WTC11 (cell line): ENCODE data around the gene LDB3. TPM values are rescaled to one million over a fixed set of nuclear protein-coding genes. Genes with fewer than 3 reads are reported as not detected.

Source experiments
- ATAC-seq: fragments of 200-7000 bp; cut with Tn5 transposase; 2 replicates; pipeline ENCODE4 v1.10.0; 2021; ENCODE audit warnings: mild to moderate bottlenecking, moderate library complexity
- CTCF ChIA-PET: fragments of 300-600 bp; sonication (Branson Sonifier 250); formaldehyde crosslinking; loops from one replicate; lab custom pipeline; 2021; ENCODE audit warnings: antibody characterized with exemption; lab: Charles Lee
- POLR2A ChIA-PET: fragments of 350-600 bp; sonication (Branson Sonifier 250); formaldehyde crosslinking; loops from one replicate; lab custom pipeline; 2021; ENCODE audit warnings: antibody characterized with exemption; lab: Charles Lee
- DNase-seq: peaks from one replicate; pipeline ENCODE4 v3.0.0; 2021; ENCODE audit warnings: low spot score
- H3K27ac Mint-ChIP-seq: 2 replicates; pipeline ENCODE4 v1.8.0; 2021; ENCODE audit warnings: mixed read lengths
- H3K27me3 Mint-ChIP-seq: 2 replicates; pipeline ENCODE4 v1.8.0; 2021; ENCODE audit warnings: low read depth, mild to moderate bottlenecking, moderate library complexity, mixed read lengths
- H3K36me3 Mint-ChIP-seq: 2 replicates; pipeline ENCODE4 v1.8.0; 2021; ENCODE audit warnings: mixed read lengths
- H3K4me1 Mint-ChIP-seq: 2 replicates; pipeline ENCODE4 v1.8.0; 2022; ENCODE audit warnings: mixed read lengths
- H3K4me3 Mint-ChIP-seq: 2 replicates; pipeline ENCODE4 v1.8.0; 2021; ENCODE audit warnings: mild to moderate bottlenecking, moderate library complexity, mixed read lengths
- H3K9me3 Mint-ChIP-seq: 2 replicates; pipeline ENCODE4 v1.8.0; 2021; ENCODE audit warnings: mixed read lengths
- CREM ChIP-seq: sonication (generic); formaldehyde crosslinking; IDR thresholded peaks from 2 replicates; pipeline ENCODE4 v1.8.1; 2022; ENCODE audit warnings: mild to moderate bottlenecking, missing genetic modification reagents, moderate library complexity
- MXD4 ChIP-seq: fragments of 250-450 bp; sonication (Bioruptor Pico); IDR thresholded peaks from 2 replicates; pipeline ENCODE4 v1.8.0; 2021; ENCODE audit warnings: mild to moderate bottlenecking, moderate library complexity, borderline replicate concordance
- NFATC4 ChIP-seq: fragments of 250-450 bp; sonication (Bioruptor Pico); IDR thresholded peaks from 2 replicates; pipeline ENCODE4 v1.9.0; 2021; ENCODE audit warnings: mild to moderate bottlenecking
- OVOL2 ChIP-seq: fragments of 250-450 bp; sonication (Bioruptor Pico); IDR thresholded peaks from 2 replicates; pipeline ENCODE4 v1.9.0; 2021; ENCODE audit warnings: mild to moderate bottlenecking, borderline replicate concordance
- SOX15 ChIP-seq: fragments of 250-450 bp; sonication (Bioruptor Pico); IDR thresholded peaks from 2 replicates; pipeline ENCODE4 v1.9.0; 2021; ENCODE audit warnings: mild to moderate bottlenecking
- TEAD4 ChIP-seq: sonication (generic); formaldehyde crosslinking; IDR thresholded peaks from 2 replicates; pipeline ENCODE4 v1.8.0; 2022; ENCODE audit warnings: mild to moderate bottlenecking, missing genetic modification reagents
- ZBTB21 ChIP-seq: sonication (generic); formaldehyde crosslinking; IDR thresholded peaks from 2 replicates; pipeline ENCODE4 v1.8.1; 2023; ENCODE audit warnings: mild to moderate bottlenecking, missing genetic modification reagents, borderline replicate concordance
- ZNF232 ChIP-seq: sonication (generic); formaldehyde crosslinking; IDR thresholded peaks from 2 replicates; pipeline ENCODE4 v1.8.0; 2022; ENCODE audit warnings: mild to moderate bottlenecking, missing genetic modification reagents
- ZNF396 ChIP-seq: fragments of 250-450 bp; sonication (Bioruptor Pico); IDR thresholded peaks from 2 replicates; pipeline ENCODE4 v1.8.0; 2021; ENCODE audit warnings: mild to moderate bottlenecking, moderate library complexity, borderline replicate concordance
- total RNA-seq: library from RNA; stranded (reverse); gene quantifications from 3 replicates; pipeline ENCODE4 v1.2.3, GENCODE V29; 2021
- TF ChIP-seq, protein P1 (sequence below): fragments of 250-450 bp; sonication (Bioruptor Pico); IDR thresholded peaks from 2 replicates; pipeline ENCODE4 v1.9.0; 2021; ENCODE audit warnings: mild to moderate bottlenecking, borderline replicate concordance
- TF ChIP-seq, protein P2 (sequence below): fragments of 200-600 bp; IDR thresholded peaks from 2 replicates; pipeline ENCODE4 v1.8.0; 2022; ENCODE audit warnings: antibody characterized with exemption
- TF ChIP-seq, protein P3 (sequence below): sonication (generic); formaldehyde crosslinking; IDR thresholded peaks from 2 replicates; pipeline ENCODE4 v1.8.0; 2022; ENCODE audit warnings: mild to moderate bottlenecking, missing genetic modification reagents
- TF ChIP-seq, protein P4 (sequence below): sonication (generic); formaldehyde crosslinking; IDR thresholded peaks from 2 replicates; pipeline ENCODE4 v1.8.1; 2023; ENCODE audit warnings: mild to moderate bottlenecking, missing genetic modification reagents, borderline replicate concordance
- TF ChIP-seq, protein P5 (sequence below): sonication (generic); formaldehyde crosslinking; conservative IDR thresholded peaks from 2 replicates; pipeline ENCODE4 v1.8.1; 2023; ENCODE audit warnings: mild to moderate bottlenecking, low read depth, missing genetic modification reagents, moderate library complexity

LDB3 gene
- total RNA-seq, 1 experiment from 2014 or later: 0.42 TPM

DNA sequence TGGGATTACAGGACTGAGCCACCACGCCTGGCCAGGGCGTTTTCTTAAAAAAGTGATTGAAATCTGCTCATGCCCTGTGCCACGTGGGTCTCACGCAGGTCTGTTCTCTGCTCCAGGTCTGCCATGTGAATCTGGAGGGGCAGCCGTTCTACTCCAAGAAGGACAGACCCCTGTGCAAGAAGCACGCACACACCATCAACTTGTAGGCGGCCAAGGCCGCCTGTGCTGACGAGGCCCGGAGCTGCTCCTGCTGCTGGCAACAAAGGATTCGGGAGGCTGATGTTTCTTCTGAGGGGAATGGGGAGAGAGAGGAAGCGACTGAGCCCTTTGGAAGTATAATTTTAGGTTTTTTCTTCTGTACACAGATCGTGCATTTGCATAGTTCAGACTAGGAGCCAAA, 64.5 kb downstream of the LDB3 start (continued):
- TF ChIP-seq, protein P1, sequence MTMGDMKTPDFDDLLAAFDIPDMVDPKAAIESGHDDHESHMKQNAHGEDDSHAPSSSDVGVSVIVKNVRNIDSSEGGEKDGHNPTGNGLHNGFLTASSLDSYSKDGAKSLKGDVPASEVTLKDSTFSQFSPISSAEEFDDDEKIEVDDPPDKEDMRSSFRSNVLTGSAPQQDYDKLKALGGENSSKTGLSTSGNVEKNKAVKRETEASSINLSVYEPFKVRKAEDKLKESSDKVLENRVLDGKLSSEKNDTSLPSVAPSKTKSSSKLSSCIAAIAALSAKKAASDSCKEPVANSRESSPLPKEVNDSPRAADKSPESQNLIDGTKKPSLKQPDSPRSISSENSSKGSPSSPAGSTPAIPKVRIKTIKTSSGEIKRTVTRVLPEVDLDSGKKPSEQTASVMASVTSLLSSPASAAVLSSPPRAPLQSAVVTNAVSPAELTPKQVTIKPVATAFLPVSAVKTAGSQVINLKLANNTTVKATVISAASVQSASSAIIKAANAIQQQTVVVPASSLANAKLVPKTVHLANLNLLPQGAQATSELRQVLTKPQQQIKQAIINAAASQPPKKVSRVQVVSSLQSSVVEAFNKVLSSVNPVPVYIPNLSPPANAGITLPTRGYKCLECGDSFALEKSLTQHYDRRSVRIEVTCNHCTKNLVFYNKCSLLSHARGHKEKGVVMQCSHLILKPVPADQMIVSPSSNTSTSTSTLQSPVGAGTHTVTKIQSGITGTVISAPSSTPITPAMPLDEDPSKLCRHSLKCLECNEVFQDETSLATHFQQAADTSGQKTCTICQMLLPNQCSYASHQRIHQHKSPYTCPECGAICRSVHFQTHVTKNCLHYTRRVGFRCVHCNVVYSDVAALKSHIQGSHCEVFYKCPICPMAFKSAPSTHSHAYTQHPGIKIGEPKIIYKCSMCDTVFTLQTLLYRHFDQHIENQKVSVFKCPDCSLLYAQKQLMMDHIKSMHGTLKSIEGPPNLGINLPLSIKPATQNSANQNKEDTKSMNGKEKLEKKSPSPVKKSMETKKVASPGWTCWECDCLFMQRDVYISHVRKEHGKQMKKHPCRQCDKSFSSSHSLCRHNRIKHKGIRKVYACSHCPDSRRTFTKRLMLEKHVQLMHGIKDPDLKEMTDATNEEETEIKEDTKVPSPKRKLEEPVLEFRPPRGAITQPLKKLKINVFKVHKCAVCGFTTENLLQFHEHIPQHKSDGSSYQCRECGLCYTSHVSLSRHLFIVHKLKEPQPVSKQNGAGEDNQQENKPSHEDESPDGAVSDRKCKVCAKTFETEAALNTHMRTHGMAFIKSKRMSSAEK (CRISPR knock-in tag): no peak
- TF ChIP-seq TEAD4: no peak

DNA sequence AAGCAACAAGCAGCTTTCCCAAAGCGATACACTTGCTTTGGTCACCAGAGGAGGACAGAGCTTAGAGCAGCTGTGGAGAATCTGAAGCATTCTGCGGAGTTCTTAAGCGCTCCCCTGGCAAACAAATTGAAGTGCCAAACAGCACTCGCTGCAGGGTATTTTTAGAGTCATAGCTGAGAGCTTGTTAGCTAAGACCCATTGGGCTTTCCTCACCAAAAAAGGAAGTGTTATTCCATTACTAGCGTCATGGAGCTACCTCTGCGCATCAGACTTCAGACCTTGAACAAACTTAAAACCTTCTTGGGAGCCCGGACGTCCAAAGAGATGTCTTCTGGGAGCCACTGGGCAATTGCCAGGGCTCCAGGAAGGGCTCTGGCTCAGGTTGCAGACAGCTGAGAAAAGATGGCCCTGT, 65.0 kb downstream of the LDB3 start:
- Mint-ChIP-seq H3K4me3 (no peak overlapping the region), H3K36me3 (no peaks in the 10 kb centered on the region), H3K27ac (no peak overlapping the region), H3K27me3 (no peaks in the 10 kb centered on the region), H3K4me1 (peaks cover 18% of the 10 kb centered on the region), H3K9me3 (peaks cover 2% of the 10 kb centered on the region; the same call in 1 of the 2 replicates)
- peak; percentile 41 for ATAC-seq
- ChIA-PET POLR2A (interaction anchor here (0.9 to 2.1 kb wide), 3 partner anchors 19 to 39 kb away, joined by 3 to 6 read pairs (median 5); partner anchors contain the start of gene BMPR1A), CTCF (interaction anchor here (1.0 to 1.6 kb wide), 3 partner anchors 17 to 166 kb away, joined by 3 to 5 read pairs (median 5); no protein-coding TSS in a partner anchor)
- TF ChIP-seq ZNF396: no peak
- TF ChIP-seq, protein P2, sequence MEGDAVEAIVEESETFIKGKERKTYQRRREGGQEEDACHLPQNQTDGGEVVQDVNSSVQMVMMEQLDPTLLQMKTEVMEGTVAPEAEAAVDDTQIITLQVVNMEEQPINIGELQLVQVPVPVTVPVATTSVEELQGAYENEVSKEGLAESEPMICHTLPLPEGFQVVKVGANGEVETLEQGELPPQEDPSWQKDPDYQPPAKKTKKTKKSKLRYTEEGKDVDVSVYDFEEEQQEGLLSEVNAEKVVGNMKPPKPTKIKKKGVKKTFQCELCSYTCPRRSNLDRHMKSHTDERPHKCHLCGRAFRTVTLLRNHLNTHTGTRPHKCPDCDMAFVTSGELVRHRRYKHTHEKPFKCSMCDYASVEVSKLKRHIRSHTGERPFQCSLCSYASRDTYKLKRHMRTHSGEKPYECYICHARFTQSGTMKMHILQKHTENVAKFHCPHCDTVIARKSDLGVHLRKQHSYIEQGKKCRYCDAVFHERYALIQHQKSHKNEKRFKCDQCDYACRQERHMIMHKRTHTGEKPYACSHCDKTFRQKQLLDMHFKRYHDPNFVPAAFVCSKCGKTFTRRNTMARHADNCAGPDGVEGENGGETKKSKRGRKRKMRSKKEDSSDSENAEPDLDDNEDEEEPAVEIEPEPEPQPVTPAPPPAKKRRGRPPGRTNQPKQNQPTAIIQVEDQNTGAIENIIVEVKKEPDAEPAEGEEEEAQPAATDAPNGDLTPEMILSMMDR: no peak
- no peak for TF ChIP-seq CREM (CRISPR knock-in tag)
- TF ChIP-seq ZNF232 (CRISPR knock-in tag): no peak
- TF ChIP-seq, protein P3, sequence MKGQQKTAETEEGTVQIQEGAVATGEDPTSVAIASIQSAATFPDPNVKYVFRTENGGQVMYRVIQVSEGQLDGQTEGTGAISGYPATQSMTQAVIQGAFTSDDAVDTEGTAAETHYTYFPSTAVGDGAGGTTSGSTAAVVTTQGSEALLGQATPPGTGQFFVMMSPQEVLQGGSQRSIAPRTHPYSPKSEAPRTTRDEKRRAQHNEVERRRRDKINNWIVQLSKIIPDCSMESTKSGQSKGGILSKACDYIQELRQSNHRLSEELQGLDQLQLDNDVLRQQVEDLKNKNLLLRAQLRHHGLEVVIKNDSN: no peak
- no peak for TF ChIP-seq NFATC4 (CRISPR knock-in tag)
- no peak for TF ChIP-seq MXD4 (CRISPR knock-in tag)
- TF ChIP-seq OVOL2 (CRISPR knock-in tag): no peak
- TF ChIP-seq, protein P4, sequence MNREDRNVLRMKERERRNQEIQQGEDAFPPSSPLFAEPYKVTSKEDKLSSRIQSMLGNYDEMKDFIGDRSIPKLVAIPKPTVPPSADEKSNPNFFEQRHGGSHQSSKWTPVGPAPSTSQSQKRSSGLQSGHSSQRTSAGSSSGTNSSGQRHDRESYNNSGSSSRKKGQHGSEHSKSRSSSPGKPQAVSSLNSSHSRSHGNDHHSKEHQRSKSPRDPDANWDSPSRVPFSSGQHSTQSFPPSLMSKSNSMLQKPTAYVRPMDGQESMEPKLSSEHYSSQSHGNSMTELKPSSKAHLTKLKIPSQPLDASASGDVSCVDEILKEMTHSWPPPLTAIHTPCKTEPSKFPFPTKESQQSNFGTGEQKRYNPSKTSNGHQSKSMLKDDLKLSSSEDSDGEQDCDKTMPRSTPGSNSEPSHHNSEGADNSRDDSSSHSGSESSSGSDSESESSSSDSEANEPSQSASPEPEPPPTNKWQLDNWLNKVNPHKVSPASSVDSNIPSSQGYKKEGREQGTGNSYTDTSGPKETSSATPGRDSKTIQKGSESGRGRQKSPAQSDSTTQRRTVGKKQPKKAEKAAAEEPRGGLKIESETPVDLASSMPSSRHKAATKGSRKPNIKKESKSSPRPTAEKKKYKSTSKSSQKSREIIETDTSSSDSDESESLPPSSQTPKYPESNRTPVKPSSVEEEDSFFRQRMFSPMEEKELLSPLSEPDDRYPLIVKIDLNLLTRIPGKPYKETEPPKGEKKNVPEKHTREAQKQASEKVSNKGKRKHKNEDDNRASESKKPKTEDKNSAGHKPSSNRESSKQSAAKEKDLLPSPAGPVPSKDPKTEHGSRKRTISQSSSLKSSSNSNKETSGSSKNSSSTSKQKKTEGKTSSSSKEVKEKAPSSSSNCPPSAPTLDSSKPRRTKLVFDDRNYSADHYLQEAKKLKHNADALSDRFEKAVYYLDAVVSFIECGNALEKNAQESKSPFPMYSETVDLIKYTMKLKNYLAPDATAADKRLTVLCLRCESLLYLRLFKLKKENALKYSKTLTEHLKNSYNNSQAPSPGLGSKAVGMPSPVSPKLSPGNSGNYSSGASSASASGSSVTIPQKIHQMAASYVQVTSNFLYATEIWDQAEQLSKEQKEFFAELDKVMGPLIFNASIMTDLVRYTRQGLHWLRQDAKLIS (CRISPR knock-in tag): no peak
- TF ChIP-seq SOX15 (CRISPR knock-in tag): no peak
- no peak for TF ChIP-seq ZBTB21 (CRISPR knock-in tag)
- TF ChIP-seq, protein P5, sequence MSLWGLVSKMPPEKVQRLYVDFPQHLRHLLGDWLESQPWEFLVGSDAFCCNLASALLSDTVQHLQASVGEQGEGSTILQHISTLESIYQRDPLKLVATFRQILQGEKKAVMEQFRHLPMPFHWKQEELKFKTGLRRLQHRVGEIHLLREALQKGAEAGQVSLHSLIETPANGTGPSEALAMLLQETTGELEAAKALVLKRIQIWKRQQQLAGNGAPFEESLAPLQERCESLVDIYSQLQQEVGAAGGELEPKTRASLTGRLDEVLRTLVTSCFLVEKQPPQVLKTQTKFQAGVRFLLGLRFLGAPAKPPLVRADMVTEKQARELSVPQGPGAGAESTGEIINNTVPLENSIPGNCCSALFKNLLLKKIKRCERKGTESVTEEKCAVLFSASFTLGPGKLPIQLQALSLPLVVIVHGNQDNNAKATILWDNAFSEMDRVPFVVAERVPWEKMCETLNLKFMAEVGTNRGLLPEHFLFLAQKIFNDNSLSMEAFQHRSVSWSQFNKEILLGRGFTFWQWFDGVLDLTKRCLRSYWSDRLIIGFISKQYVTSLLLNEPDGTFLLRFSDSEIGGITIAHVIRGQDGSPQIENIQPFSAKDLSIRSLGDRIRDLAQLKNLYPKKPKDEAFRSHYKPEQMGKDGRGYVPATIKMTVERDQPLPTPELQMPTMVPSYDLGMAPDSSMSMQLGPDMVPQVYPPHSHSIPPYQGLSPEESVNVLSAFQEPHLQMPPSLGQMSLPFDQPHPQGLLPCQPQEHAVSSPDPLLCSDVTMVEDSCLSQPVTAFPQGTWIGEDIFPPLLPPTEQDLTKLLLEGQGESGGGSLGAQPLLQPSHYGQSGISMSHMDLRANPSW (CRISPR knock-in tag): no peak
- DNase-seq: no peak
